Measurements from ENCODE around the gene NPM1. TPM values are rescaled to one million over a fixed set of nuclear protein-coding genes. Genes with fewer than 3 reads are reported as not detected.

Gene NPM1
- total RNA-seq, 1 experiment from 2014 or later, result 3,122 TPM

DNA sequence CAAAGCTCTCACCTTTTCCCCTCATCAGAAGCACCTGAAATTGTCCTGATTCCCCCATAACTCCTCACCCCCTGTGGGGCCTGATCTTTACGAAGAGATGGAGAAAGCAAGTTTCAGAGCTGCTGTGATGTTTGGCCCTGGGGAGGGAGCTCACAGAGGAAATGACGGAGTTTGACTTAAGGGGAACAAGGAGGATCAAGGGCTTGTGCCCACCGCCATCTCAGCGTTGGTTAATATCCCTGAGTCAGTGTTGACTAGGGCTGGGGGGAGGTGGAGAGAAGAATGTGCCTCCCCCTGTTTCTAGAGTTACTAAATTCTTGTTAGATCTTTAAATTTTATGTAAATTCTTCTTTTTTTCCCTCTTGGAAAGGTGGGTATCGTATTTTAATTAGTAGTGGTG, 59.6 kb downstream of the NPM1 start:
- Mint-ChIP-seq H3K36me3 (ENCODE audit: insufficient read depth in 1 of 3, low read depth in 3 of 3) (no peaks in the 10 kb centered on the region; a peak in 2 of 7 replicates), H3K27me3 (ENCODE audit: low read depth) (peaks cover 24% of the 10 kb centered on the region), H3K4me1 (peaks cover 35 to 49% of the 10 kb centered on the region in 2 experiments)

More for the DNA sequence above, 59.6 kb downstream of the NPM1 start:
- H3K79me2 ChIP-seq (ENCODE audit: insufficient read depth, low read length), result no peaks in the 10 kb centered on the region
- no peak overlapping the region for H4K8ac ChIP-seq (replicated peaks; ENCODE audit: insufficient read length, low read depth, low read length)
- Mint-ChIP-seq H3K27ac (no peak overlapping the region), H3K9me3 (no peaks in the 10 kb centered on the region), H3K4me3 (no peak overlapping the region)
- H3K9me3 ChIP-seq (ENCODE audit: control insufficient read depth, low read depth, low read length), result no peaks in the 10 kb centered on the region
- no peak overlapping the region for H2BK15ac ChIP-seq (ENCODE audit: low read depth, low read length)
- peaks cover 2% of the 10 kb centered on the region for H3K23me2 ChIP-seq (ENCODE audit: insufficient read length, low read depth, low read length, poor library complexity, severe bottlenecking)
- no peak overlapping the region for H3K23ac ChIP-seq (ENCODE audit: insufficient read length, low read depth, low read length)
- no peaks in the 10 kb centered on the region for H3K27me3 ChIP-seq (ENCODE audit: insufficient read depth, low read length)
- no peak overlapping the region for H2BK5ac ChIP-seq (ENCODE audit: insufficient read length, low read length)
- H3K79me1 ChIP-seq (ENCODE audit: insufficient read depth, low read depth, low read length, poor library complexity, severe bottlenecking), result no peaks in the 10 kb centered on the region
- H3K56ac ChIP-seq (ENCODE audit: insufficient read length, low read depth, low read length), result no peak overlapping the region
- no peak overlapping the region for H3K18ac ChIP-seq (ENCODE audit: insufficient read length, low read depth, low read length)
- no peak overlapping the region for H3K4ac ChIP-seq (ENCODE audit: low read depth, low read length)
- H3K9ac ChIP-seq (ENCODE audit: extremely low read depth, insufficient read length, low read length), result no peak overlapping the region
- no peak overlapping the region for H2AK5ac ChIP-seq (ENCODE audit: insufficient read length, low read length)
- H3K4me2 ChIP-seq (ENCODE audit: insufficient read depth, insufficient read length, low read length), result no peak overlapping the region
- no peak overlapping the region for H3K14ac ChIP-seq (ENCODE audit: insufficient read depth, low read length)
- H4K91ac ChIP-seq (ENCODE audit: insufficient read length, low read depth, low read length), result no peak overlapping the region
- no CpG with 5 or more reads among the region's 5 CpGs for WGBS (ENCODE audit: extremely low coverage, insufficient read length, low lambda C conversion rate)
- no peak for DNase-seq
- no peak overlapping the region for H4K5ac ChIP-seq (ENCODE audit: insufficient read length, low read depth, low read length)
- H3K27ac ChIP-seq (ENCODE audit: insufficient read length, low read depth, low read length), result no peak overlapping the region
- no peak overlapping the region for H2BK12ac ChIP-seq (ENCODE audit: insufficient read length, low read depth, low read length)
- H2BK120ac ChIP-seq (ENCODE audit: low read depth, low read length, poor library complexity, severe bottlenecking), result no peak overlapping the region
- H3K4me1 ChIP-seq (ENCODE audit: insufficient read depth, low read length), result peaks cover 10% of the 10 kb centered on the region; the same call in 1 of the 2 replicates
- TF ChIP-seq, protein P1, sequence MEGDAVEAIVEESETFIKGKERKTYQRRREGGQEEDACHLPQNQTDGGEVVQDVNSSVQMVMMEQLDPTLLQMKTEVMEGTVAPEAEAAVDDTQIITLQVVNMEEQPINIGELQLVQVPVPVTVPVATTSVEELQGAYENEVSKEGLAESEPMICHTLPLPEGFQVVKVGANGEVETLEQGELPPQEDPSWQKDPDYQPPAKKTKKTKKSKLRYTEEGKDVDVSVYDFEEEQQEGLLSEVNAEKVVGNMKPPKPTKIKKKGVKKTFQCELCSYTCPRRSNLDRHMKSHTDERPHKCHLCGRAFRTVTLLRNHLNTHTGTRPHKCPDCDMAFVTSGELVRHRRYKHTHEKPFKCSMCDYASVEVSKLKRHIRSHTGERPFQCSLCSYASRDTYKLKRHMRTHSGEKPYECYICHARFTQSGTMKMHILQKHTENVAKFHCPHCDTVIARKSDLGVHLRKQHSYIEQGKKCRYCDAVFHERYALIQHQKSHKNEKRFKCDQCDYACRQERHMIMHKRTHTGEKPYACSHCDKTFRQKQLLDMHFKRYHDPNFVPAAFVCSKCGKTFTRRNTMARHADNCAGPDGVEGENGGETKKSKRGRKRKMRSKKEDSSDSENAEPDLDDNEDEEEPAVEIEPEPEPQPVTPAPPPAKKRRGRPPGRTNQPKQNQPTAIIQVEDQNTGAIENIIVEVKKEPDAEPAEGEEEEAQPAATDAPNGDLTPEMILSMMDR (conservative IDR thresholded peaks at IDR 0.05), result no peak
- H3T11ph ChIP-seq (ENCODE audit: low read length), result no peak overlapping the region
- H4K20me1 ChIP-seq (ENCODE audit: control insufficient read depth, insufficient read depth, insufficient read length), result no peaks in the 10 kb centered on the region
- no peak overlapping the region for H2BK20ac ChIP-seq (ENCODE audit: low read depth, low read length, poor library complexity, severe bottlenecking)
- no peak overlapping the region for H2AFZ ChIP-seq (ENCODE audit: low read length)
